CD4-positive, CD25-positive, alpha-beta regulatory T cell (primary cell): Measurements from ENCODE around the gene PHF21A. TPM values are rescaled to one million over a fixed set of nuclear protein-coding genes. Genes with fewer than 3 reads are reported as not detected.

Experiments
- ATAC-seq, 2 donors: fragments of 150-1000 bp; cut with Tn5 transposase; one replicate each; pipeline ENCODE4 v1.10.0; 2021; ENCODE audit warnings: low read depth in 2 of 2, moderate number of reproducible peaks in 2 of 2, moderate library complexity in 1 of 2
- DNase-seq, 3 donors: peaks; one replicate each; pipeline versions ENCODE4 v3.0.0 to v3.0.0-alpha.2; 2012 to 2022; ENCODE audit warnings: mixed read lengths in 1 of 3
- H3K27ac ChIP-seq: one replicate; pipeline ENCODE4 v1.7.0; 2013; ENCODE audit warnings: mild to moderate bottlenecking, low read length; ENCODE audit not compliant: insufficient read depth, poor library complexity, severe bottlenecking
- H3K27me3 ChIP-seq: one replicate; pipeline ENCODE4 v1.7.0; 2013; ENCODE audit warnings: low read length; ENCODE audit not compliant: control insufficient read depth, insufficient read depth
- H3K36me3 ChIP-seq: one replicate; pipeline ENCODE4 v1.7.0; 2013; ENCODE audit warnings: mild to moderate bottlenecking, low read length, moderate library complexity; ENCODE audit not compliant: control insufficient read depth, insufficient read depth
- H3K4me1 ChIP-seq: 2 replicates; pipeline ENCODE4 v1.7.0; 2013; ENCODE audit warnings: mild to moderate bottlenecking, low read length; ENCODE audit not compliant: insufficient read depth, control insufficient read depth, poor library complexity, severe bottlenecking
- H3K4me3 ChIP-seq: one replicate; pipeline ENCODE4 v1.7.0; 2013; ENCODE audit warnings: low read depth, mild to moderate bottlenecking, low read length, moderate library complexity
- H3K9me3 ChIP-seq, 2 experiments: 1 replicate in 1 of 2; 2 replicates in 1 of 2; pipeline ENCODE4 v1.7.0; 2013; ENCODE audit warnings: low read length in 2 of 2, mild to moderate bottlenecking in 1 of 2, moderate library complexity in 1 of 2; ENCODE audit not compliant: control insufficient read depth in 2 of 2
- H3K27ac Mint-ChIP-seq, 3 donors: one replicate each; pipeline ENCODE4 v1.8.0; 2020 to 2022; ENCODE audit warnings: mild to moderate bottlenecking in 3 of 3, mixed read lengths in 3 of 3, moderate library complexity in 2 of 3
- H3K27me3 Mint-ChIP-seq: one replicate; pipeline ENCODE4 v1.8.0; 2022; ENCODE audit warnings: mild to moderate bottlenecking, mixed read lengths
- H3K36me3 Mint-ChIP-seq: one replicate; pipeline ENCODE4 v1.8.0; 2020; ENCODE audit warnings: mixed read lengths
- H3K4me1 Mint-ChIP-seq, 4 donors: one replicate each; pipeline ENCODE4 v1.8.0; 2020 to 2022; ENCODE audit warnings: mixed read lengths in 4 of 4, mild to moderate bottlenecking in 1 of 4
- H3K4me3 Mint-ChIP-seq, 4 donors: one replicate each; pipeline ENCODE4 v1.8.0; 2020 to 2022; ENCODE audit warnings: mild to moderate bottlenecking in 4 of 4, mixed read lengths in 4 of 4, moderate library complexity in 3 of 4
- H3K9me3 Mint-ChIP-seq, 7 donors: one replicate each; pipeline ENCODE4 v1.8.0; 2020 to 2022; ENCODE audit warnings: mixed read lengths in 7 of 7, mild to moderate bottlenecking in 3 of 7, moderate library complexity in 2 of 7
- polyA plus RNA-seq, 4 donors: library from polyadenylated mRNA; unstranded; fragments of 300-500 nt; fragmentation: Illumina TruSeq; gene quantifications; one replicate each; pipeline ENCODE4 v1.2.3, GENCODE V29; 2021
- total RNA-seq: library from RNA; stranded (reverse); gene quantifications from one replicate; pipeline ENCODE4 v1.2.3, GENCODE V29; 2022

PHF21A gene
- total and polyA plus RNA-seq, 5 donors from 2014 or later, result 6.0 to 111 (median 9.2) TPM

- Mint-ChIP-seq H3K27me3 (no peaks in the 10 kb centered on the region), H3K4me3 (no peak overlapping the region), H3K9me3 (no peaks in the 10 kb centered on the region), H3K4me1 (peaks cover 11 to 28% (median 19%) of the 10 kb centered on the region in 4 donors), H3K36me3 (peaks cover 27% of the 10 kb centered on the region), H3K27ac (no peak overlapping the region)
- Histone ChIP-seq H3K36me3 (peaks cover 17% of the 10 kb centered on the region), H3K27me3 (no peaks in the 10 kb centered on the region), H3K4me3 (no peak overlapping the region), H3K9me3 (no peaks in the 10 kb centered on the region), H3K27ac (no peak overlapping the region), H3K4me1 (peaks cover under 1% of the 10 kb centered on the region)
- DNase-seq, result no peak
- no peak for ATAC-seq
Measured at GRCh38 chr11:46045811-46046210, 75.4 kb downstream of the PHF21A start.

- Mint-ChIP-seq H3K4me3 (no peak overlapping the region), H3K27me3 (no peaks in the 10 kb centered on the region), H3K27ac (no peak overlapping the region), H3K4me1 (peaks cover 21 to 37% (median 27%) of the 10 kb centered on the region in 4 donors), H3K36me3 (peaks cover 19% of the 10 kb centered on the region), H3K9me3 (no peaks in the 10 kb centered on the region)
- no peak overlapping the region for H3K27ac ChIP-seq
- H3K27me3 ChIP-seq, result no peaks in the 10 kb centered on the region
- H3K4me1 ChIP-seq, result peaks cover 9% of the 10 kb centered on the region
- DNase-seq (no peak), ATAC-seq (no peak)
- H3K36me3 ChIP-seq, result peaks cover 11% of the 10 kb centered on the region
- H3K9me3 ChIP-seq, result no peaks in the 10 kb centered on the region
- H3K4me3 ChIP-seq, result no peak overlapping the region
Measured at GRCh38 chr11:46044601-46045000, 76.7 kb downstream of the PHF21A start.

- Mint-ChIP-seq H3K36me3 (peaks cover 6% of the 10 kb centered on the region), H3K27ac (peak overlapping the region in 1 of 3 donors; percentile 24), H3K27me3 (no peaks in the 10 kb centered on the region), H3K4me1 (peaks cover 29 to 34% (median 33%) of the 10 kb centered on the region in 4 donors), H3K9me3 (no peaks in the 10 kb centered on the region), H3K4me3 (no peak overlapping the region)
- no peaks in the 10 kb centered on the region for H3K9me3 ChIP-seq
- H3K36me3 ChIP-seq, result peaks cover 8% of the 10 kb centered on the region
- H3K27me3 ChIP-seq, result no peaks in the 10 kb centered on the region
- peaks cover 9% of the 10 kb centered on the region for H3K4me1 ChIP-seq
- H3K4me3 ChIP-seq, result no peak overlapping the region
- H3K27ac ChIP-seq, result no peak overlapping the region
- DNase-seq, result no peak
- ATAC-seq, result no peak
Measured at GRCh38 chr11:46039990-46040389, 81.3 kb downstream of the PHF21A start.

GRCh38 chr11:46038529-46038928 is 82.7 kb downstream of the PHF21A start:
- Histone ChIP-seq H3K36me3 (peaks cover 8% of the 10 kb centered on the region), H3K9me3 (no peaks in the 10 kb centered on the region), H3K27me3 (no peaks in the 10 kb centered on the region), H3K4me1 (peaks cover 9% of the 10 kb centered on the region), H3K27ac (no peak overlapping the region), H3K4me3 (no peak overlapping the region)
- H3K4me3 Mint-ChIP-seq, result no peak overlapping the region
- ATAC-seq (no peak), DNase-seq (no peak)
- H3K36me3 Mint-ChIP-seq, result peaks cover 12% of the 10 kb centered on the region
- H3K9me3 Mint-ChIP-seq, result no peaks in the 10 kb centered on the region
- H3K27me3 Mint-ChIP-seq, result no peaks in the 10 kb centered on the region
- H3K27ac Mint-ChIP-seq, result no peak overlapping the region
- peaks cover 27 to 38% (median 31%) of the 10 kb centered on the region in 4 donors for H3K4me1 Mint-ChIP-seq

- Histone ChIP-seq H3K4me1 (peaks cover 9% of the 10 kb centered on the region), H3K36me3 (peaks cover 8% of the 10 kb centered on the region), H3K9me3 (no peaks in the 10 kb centered on the region), H3K27me3 (no peaks in the 10 kb centered on the region), H3K27ac (no peak overlapping the region), H3K4me3 (no peak overlapping the region)
- H3K36me3 Mint-ChIP-seq, result peaks cover 12% of the 10 kb centered on the region
- ATAC-seq (no peak), DNase-seq (no peak)
- H3K4me3 Mint-ChIP-seq, result no peak overlapping the region
- no peaks in the 10 kb centered on the region for H3K9me3 Mint-ChIP-seq
- H3K4me1 Mint-ChIP-seq, result peaks cover 21 to 34% (median 26%) of the 10 kb centered on the region in 4 donors
- no peaks in the 10 kb centered on the region for H3K27me3 Mint-ChIP-seq
- H3K27ac Mint-ChIP-seq, result no peak overlapping the region
Measured at GRCh38 chr11:46036969-46037368, 84.3 kb downstream of the PHF21A start.

GRCh38 chr11:46036009-46036408 is 85.2 kb downstream of the PHF21A start:
- no peak for DNase-seq
- Histone ChIP-seq H3K27me3 (no peaks in the 10 kb centered on the region), H3K36me3 (peaks cover 8% of the 10 kb centered on the region), H3K9me3 (no peaks in the 10 kb centered on the region), H3K4me3 (no peak overlapping the region), H3K4me1 (peaks cover 9% of the 10 kb centered on the region), H3K27ac (no peak overlapping the region)
- H3K9me3 Mint-ChIP-seq, result no peaks in the 10 kb centered on the region
- H3K27ac Mint-ChIP-seq, result peak overlapping the region in 1 of 3 donors; percentile 33
- no peak for ATAC-seq
- no peaks in the 10 kb centered on the region for H3K27me3 Mint-ChIP-seq
- H3K4me1 Mint-ChIP-seq, result peaks cover 13 to 29% (median 21%) of the 10 kb centered on the region in 4 donors
- peaks cover 12% of the 10 kb centered on the region for H3K36me3 Mint-ChIP-seq
- H3K4me3 Mint-ChIP-seq, result no peak overlapping the region

- Histone ChIP-seq H3K27ac (no peak overlapping the region), H3K36me3 (peaks cover 8% of the 10 kb centered on the region), H3K4me1 (no peaks in the 10 kb centered on the region), H3K9me3 (no peaks in the 10 kb centered on the region), H3K27me3 (no peaks in the 10 kb centered on the region), H3K4me3 (no peak overlapping the region)
- Mint-ChIP-seq H3K4me1 (peaks cover 0 to 26% (median 9%) of the 10 kb centered on the region in 4 donors), H3K36me3 (peaks cover 15% of the 10 kb centered on the region), H3K9me3 (no peaks in the 10 kb centered on the region), H3K27me3 (no peaks in the 10 kb centered on the region), H3K27ac (no peak overlapping the region), H3K4me3 (no peak overlapping the region)
- ATAC-seq, result no peak
- no peak for DNase-seq
Measured at GRCh38 chr11:46034041-46034440, 87.2 kb downstream of the PHF21A start.

- Mint-ChIP-seq H3K4me3 (no peak overlapping the region), H3K9me3 (no peaks in the 10 kb centered on the region), H3K4me1 (peaks cover 0 to 11% (median 4%) of the 10 kb centered on the region in 4 donors), H3K27ac (no peak overlapping the region), H3K36me3 (peaks cover 5% of the 10 kb centered on the region), H3K27me3 (no peaks in the 10 kb centered on the region)
- Histone ChIP-seq H3K9me3 (no peaks in the 10 kb centered on the region), H3K4me3 (no peak overlapping the region), H3K36me3 (no peaks in the 10 kb centered on the region), H3K4me1 (no peaks in the 10 kb centered on the region), H3K27me3 (no peaks in the 10 kb centered on the region), H3K27ac (no peak overlapping the region)
- DNase-seq, result no peak
- no peak for ATAC-seq
Measured at GRCh38 chr11:46026606-46027293, 94.5 kb downstream of the PHF21A start.
